HG03139 (cell line): ENCODE data around the gene YWHAQ.
A peak's percentile ranks its signal among the peaks of the same experiment; 100 is the strongest.
"Not testable (repeated sequence)": the region's sequence is repeated elsewhere in the genome, so short reads cannot be mapped to it uniquely, and the experiment has no call there.

Experiments
- ATAC-seq: cut with Tn5 transposase; IDR thresholded peaks from one replicate; pipeline ENCODE4 v1.9.1; 2021; ENCODE audit not compliant: unreplicated experiment

YWHAQ gene

DNA sequence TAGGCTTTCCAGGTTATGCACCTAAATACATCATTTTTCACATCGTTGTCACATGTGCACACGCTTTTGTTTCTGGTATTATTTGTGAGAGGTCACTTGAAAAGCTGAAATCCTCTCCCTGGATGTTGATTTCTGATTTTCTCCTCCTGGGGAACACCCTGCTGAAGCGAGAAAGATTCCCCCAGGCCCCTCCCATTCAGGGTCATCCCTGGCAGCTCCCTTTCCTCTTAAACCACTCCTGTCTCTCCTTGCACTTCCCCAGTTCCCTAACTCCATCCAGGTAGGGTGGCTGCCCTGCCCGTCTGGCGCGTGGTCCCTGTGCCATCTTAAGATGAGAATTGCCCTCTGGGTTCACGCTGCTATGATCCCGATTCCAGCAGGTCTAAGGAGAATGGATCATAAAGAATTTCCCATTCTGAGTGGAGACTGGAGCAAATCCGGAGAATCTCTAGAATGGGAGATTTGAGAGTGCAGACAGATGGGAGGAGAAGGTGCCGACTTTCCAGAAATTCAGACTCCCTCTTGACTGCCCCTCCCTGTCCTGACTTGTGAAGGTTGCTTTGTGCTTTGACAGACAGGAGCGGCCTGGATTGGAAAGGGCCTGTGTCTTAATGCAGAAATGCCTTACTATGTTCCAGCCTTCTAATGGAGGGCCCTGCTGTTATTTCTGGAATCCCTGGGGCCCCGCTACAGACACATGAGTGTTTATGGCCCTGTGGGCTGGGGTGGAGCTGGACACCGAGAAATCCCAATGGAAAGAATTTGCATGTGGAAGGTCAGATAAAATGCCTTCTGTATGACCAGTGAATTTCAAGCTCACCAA lies 1.3 kb upstream of the YWHAQ start:
- no peak for ATAC-seq

DNA sequence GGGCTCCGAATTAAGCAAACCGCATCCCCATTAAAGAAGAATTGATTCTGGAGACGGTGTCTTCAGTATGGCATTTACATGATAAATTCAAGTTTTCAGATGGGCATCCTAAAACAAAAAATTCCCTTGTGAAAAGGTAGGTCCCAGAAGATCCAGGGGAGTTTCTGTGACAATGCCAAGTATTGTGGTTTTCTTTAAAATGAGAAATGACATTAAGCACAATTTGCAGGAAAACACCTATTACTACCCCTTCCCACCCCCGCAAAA lies 689 bp upstream of the YWHAQ start:
- ATAC-seq: no peak

DNA sequence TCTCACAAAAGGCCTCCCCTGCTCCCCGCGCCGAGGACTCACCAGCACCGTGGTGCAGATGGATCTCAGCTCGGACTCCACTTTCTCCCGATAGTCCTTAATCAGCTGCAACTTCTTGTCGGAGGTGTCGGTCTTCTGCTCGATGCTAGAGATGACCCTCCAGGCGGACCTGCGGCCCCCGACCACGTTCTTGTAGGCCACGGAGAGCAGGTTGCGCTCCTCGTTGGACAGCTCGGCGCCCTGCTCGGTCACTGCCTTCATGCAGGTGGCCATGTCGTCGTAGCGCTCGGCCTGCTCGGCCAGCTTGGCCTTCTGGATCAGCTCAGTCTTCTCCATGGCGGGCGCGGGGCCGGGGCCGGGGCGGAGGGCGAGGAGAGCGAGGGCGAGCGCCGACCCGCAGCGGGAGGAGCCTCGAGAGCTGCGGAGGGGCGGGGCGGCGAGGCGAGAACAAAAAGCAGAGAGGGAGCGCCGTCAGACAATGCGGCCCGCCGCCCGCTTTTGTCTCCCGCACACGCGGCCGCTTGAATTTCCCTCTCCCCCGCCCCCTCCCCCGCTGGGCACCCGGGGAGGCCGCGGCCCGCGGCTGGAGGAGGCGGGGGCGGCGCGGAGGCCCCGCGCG lies 571 bp downstream of the YWHAQ start:
- peak; percentile 41 for ATAC-seq

DNA sequence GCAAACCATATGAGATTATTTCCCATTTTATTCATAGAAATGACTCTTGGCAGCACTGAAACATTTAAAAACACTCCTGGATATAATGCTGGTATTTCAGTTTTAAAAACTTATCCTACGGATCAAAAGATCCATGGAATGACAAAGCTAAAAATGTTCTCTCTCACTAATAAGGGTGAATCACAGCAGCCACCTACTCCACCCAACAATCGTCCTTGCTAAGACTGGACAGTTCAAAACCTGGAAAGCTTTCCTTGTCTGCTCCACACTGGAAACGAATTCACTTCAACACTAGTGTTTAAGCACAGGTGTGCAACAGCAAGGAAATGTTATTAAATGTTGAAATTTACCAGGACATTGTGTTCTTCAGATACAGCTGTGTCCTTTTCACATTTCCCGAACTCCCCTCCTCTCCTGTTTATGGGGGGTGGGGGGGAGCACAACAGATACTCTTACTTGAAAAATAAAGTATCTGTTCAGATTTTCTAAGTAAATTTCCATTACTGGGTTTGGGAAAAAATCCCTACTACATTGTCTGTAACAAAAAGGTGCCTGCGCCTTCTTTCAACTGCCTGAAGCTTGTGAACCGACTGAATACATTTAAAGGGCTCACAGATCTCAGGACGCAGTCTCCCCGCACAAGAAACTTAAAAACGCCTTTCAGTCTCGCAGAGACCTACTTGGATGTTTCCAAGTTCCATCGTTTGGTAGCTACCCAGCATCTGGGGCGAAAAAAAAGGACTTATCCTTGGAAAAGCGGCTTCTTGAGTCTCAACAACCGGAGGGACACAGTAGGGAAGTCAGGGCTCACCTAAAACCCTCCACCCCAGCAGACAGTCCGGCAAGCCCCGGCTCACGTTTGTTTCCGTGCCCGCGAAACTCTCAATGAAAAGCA lies 1.3 kb downstream of the YWHAQ start:
- no peak for ATAC-seq

DNA sequence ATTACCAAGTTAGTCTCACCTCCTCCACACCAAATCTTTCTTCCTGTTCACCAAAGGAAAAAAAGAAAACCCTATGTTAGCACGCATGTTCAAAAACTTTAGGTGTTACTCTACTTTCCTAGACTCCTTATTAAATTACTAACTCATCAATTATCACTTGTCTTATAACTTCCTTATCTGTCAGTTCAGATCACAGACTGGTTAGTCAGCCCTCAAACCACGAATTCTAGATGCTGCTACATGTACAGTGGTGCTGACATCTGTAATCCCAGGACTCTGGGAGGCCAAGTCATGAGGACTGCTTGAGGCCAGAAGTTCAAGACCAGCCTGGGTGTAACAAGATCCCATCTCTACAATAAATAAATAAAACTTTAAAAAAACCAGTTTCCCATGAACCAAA lies 3.5 kb downstream of the YWHAQ start:
- ATAC-seq: no peak

DNA sequence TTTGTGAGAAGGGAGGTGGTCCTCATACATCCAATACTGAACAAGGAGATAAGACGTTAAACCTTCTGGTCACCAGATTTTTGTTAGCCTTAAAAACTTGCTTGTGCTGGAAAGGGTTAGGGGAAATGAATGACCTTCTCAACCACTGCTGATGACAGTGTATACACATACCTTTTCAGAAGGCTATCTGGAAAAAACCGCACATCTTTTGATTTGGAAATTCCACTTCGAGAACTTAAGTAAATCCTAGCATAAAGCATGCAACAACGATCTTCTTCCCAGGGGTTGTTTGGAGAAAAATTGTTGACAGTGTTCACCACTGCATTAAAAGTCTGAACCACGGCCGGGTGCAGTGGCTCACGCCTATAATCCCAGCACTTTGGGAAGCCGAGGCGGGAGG lies 7.6 kb downstream of the YWHAQ start:
- ATAC-seq: no peak

DNA sequence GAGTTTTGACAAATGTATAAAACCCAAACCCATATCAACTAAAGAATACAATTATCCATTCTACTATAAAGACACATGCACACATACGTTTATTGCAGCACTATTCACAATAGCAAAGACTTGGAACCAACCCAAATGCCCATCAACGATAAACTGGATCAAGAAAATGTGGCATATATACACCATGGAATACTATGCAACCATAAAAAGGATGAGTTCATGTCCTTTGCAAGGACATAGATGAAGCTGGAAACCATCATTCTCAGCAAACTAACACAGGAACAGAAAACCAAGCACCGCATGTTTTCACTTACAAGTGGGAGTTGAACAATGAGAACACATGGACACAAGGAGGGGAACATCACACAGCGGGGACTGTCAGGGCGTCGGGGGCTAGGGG lies 9.1 kb downstream of the YWHAQ start:
- not testable (repeated sequence) for ATAC-seq

DNA sequence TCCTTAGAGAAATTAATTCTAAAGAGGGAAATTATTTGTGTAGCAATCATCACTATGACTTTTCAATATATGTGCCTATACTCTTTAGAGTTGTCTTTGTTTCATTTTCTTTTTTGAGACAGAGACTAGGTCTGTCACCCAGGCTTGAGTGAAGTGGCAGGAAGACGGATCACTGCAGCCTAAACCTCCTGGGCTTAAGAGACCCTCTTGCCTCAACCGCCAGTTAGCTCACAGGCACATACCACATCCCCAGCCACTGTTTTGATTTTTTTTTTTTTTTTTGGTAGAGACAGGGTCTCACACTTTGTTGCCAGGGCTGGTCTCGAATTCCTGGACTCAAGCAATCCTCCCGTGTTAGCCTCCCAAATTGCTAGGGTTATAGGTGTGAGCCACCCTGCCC lies 12.4 kb downstream of the YWHAQ start:
- ATAC-seq: peak; percentile 57

DNA sequence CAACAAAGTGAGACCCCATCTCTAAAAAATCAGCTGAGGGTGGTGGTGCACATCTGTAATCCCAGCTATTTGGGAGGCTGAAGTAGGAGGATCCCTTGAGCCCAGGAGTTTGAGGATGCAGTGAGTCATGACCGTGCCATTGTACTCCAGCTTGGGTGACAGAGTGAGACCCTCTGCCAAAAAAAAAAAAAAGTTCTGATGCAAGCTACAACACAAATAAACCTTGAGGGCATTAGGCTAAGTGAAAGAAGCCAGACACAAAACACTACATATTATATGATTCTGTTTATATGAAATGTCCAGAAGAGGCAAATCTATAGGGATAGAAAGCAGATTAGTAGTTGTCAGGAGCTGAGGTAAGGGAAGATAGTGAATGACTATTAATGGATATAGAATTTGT lies 13.0 kb downstream of the YWHAQ start:
- no peak for ATAC-seq

DNA sequence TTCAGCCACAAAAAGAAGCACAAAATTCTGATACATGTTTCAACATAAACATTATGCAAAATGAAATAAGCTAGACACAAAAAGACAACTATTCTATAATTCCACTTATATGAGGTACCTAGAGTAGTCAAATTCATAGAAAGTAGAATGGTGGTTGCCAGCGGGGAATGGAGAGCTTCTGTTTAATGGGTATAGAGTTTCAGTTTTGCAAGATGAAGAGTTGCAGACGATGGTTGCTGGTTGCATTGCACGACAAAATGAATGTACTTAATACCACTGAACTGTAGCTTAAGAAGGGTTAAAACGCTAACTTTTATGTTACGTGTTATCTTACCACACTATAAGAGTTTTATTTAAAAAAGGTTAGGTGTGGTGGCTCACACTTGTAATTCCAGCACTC lies 13.5 kb downstream of the YWHAQ start:
- ATAC-seq: no peak

DNA sequence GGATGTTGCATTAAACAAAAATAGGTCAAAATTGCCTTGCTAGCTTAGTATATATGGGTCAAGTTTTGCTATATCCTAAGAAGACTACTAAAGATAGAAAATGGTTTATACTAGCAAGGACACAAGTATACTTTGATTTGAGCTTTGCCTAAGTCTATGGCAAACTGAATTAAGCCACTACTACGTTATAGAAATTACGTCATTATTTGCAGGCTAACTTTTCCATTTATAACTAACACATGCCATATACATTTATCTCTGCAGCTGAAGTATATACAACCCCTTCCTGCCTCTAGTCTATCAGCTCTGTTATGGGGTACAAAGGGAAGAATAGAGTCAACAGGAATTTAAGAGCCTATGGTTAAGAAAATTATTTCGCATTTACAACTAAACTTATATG lies 16.2 kb downstream of the YWHAQ start:
- ATAC-seq: no peak

DNA sequence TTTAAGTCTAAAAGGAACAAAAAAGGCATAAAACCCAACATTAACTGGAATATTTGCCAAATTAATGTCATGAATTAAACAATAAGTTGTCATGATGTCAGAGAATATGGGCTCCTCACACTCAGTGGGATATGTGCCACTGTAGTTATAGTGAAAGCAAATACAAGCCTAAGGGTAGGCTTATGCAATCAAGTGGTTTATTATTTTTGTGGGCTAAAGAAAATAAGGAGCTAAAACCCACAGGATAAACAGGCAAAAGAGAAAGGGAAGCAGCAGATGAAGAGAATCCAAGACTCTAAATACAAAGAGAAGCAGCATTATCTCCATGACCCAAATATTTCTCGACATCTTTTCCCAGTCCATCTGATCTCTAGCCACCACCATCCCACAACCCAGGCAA lies 17.5 kb downstream of the YWHAQ start:
- ATAC-seq: no peak

DNA sequence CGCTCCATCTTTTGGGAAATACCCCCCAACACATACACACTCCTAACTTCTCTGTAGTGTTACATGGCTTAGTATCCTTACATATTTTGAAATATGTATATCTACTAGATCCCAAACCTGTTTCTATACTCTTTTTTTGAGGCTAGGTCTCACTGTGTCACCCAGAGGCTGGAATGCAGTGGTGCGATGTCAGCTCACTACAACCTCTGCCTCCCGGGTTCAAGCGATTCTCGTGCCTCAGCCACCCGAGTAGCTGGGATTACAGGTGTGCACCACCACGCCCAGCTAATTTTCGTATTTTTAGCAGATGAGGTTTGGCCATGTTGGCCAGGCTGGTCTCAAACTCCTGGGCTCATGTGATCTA lies 19.3 kb downstream of the YWHAQ start:
- ATAC-seq: not testable (repeated sequence)

DNA sequence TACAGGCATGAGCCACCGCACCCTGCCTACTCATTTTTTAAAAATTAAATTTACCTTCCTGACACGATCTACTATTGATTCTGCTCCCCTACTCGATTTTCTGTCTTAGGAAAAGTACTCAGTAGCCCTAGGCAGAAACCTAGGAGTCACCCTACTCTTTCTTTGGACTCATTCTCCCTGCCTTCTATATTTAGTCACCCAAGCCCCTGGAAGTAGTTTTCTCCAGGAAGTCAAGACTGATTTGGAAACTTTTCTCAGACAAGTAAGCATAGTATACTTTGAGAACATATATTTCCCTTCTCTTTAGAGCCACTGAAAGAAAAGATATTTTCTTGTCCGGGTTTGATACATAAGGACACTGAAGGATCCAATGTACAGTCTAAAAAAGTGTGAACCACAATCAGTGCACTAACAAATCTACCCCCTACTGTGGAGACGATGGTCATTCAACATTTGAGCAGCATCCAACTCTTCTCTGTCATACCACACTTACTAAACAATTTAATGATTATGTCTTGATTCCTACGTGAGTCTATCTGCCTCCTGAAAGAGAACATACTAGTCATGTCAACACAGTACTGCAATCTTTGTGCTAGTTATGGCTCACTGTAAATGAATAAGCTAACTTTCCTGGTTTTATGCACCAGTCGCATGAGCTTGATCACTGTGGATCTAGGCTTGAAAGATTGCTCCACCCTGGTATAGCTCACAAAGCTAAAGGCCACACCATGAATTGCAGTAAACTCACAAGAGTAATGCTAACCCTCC lies 19.8 kb downstream of the YWHAQ start:
- ATAC-seq: no peak

DNA sequence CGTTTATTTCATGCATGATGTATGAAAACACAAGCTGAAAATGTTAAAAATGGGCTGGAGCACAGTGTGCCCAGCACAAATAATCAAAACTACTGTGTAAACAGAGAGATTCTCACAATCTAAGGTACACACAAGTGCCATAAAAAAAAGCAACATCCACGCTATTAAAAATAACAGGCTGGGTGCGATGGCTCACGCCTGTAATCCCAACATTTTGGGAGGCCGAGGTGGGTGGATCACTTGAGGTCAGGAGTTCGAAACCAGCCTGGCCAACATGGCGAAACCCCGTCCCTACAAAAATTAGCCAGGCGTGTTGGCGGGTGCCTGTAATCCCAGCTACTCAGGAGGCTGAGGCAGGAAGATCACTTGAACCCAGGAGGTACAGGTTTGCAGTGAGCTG lies 22.3 kb downstream of the YWHAQ start:
- ATAC-seq: peak; percentile 12

DNA sequence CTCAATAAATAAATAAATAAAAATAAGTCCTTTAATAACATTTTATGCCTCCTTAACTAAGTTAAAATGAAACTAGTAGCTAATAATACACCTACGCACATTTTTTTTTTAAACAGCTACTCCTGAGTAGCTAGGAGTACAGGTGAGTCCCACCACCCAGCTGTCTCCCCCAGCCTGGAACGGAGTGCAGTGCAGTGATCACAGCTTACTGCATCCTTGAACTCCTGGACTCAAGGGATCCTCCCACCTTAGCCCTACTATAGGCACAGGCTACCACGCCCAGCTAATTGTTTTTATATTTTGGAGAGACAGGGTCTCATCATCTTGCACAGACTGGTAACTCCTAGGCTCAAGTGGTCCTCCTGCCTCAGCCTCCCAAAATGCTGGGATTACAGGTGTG lies 28.4 kb downstream of the YWHAQ start:
- no peak for ATAC-seq

DNA sequence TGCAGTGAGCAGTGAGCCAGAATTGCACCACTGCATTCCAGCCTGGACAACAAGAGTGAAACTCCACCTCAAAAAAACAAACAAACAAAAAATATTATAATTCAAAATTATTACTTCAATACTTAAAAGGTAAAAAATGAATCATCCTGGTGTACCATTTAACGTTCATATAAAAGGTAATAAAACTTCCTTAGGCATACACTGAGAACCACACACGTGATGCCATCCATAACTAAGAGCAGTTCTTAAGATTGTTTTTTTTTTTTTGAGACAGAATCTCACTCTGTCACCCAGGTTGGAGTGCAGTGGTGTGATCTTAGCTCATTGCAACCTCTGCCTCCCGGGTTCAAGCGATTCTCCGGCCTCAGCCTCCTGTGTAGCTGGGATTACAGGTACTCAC lies 29.4 kb downstream of the YWHAQ start:
- no peak for ATAC-seq

DNA sequence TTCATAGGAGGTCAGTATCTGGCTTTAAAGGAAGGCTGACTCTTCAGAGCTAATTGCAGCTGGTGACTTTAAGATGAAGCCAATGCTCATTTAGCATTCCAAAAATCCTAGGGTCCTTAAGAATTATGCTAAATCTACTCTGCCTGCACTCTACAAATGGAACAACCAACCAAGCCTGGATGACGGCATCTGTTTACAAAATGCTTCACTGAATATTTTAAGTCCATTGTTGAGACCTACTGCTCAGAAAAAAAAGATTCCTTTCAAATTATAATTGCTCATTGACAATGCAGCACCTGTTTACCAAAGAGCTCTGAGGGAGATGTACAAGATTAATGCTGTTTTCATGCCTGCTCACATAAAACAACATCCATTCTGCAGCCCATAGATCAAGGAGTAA lies 31.4 kb downstream of the YWHAQ start:
- ATAC-seq: no peak

DNA sequence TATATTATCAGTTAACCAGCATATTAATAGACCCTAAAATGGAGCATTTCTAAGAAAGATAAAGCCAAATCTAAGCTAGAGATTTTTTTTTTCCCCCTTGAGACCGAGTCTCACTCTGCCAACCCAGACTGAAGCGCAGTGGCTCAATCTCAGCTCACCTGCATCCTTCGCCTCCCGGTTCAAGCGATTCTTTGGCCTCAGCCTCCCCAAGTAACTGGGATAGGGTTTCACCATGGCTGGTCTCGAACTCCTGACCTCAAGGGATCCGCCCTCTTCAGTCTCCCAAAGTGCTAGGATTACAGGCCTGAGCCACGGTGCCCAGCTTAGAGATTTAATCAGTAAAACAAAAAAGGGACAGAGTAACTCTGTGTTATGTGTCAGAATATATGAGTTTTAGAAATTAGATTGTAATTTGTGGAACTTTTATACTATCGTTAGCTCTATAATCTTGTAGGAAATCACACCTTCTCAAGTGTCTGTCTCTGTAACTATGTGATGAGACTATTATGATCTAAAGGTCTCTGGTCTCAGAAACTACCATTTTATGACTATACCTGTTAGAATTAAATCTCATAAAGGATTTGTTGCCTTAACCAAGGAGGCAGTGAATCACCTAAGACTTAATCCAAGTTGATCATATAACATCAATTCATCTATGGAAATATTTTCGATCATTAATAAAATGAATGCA lies 34.0 kb downstream of the YWHAQ start:
- ATAC-seq: no peak

DNA sequence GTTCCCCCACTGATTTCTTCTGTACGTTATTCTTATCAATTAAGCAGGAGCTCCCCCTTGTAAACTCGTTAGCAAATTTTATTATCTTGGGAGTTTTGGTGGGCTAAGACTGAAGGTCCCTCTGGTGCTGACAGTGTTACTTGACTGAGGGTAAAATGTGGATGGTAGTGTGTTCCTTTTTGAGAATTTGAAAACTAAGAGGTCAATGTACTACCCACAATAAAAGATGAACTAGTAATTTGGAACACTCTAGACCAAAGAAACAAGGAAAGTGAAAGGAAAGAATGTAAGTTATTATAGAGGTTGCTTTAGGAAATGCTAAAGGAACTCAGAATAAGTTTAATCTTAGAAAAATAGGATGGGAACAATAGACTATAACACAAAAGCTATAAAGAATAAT lies 35.1 kb downstream of the YWHAQ start:
- ATAC-seq: no peak

DNA sequence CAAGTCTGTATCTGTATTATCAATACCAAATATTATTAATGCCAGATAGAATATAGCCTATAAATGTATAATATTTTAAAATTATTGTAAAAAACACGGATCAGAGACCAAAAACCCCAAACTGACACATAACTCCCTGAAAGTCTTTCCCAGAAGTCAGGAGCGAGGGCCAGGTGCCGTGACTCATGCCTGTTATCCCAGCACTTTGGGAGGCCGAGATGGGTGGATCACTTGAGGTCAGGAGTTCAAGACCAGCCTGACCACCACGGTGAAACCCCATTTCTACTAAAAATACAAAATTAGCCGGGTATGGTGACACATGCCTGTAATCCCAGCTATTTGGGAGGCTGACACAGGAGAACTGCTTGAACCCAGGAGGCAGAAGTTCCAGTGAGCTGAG lies 35.5 kb downstream of the YWHAQ start:
- not testable (repeated sequence) for ATAC-seq
